CD4-positive, alpha-beta T cell treated with Interleukin-10 for 1 hour (primary cell): Measurements from ENCODE around the gene LITAFD.
A peak's percentile ranks its signal among the peaks of the same experiment; 100 is the strongest.
"Not testable (repeated sequence)": the region's sequence is repeated elsewhere in the genome, so short reads cannot be mapped to it uniquely, and the experiment has no call there.

Source experiments
- DNase-seq: peaks from one replicate; pipeline ENCODE4 v3.0.0-alpha.2; 2020

The LITAFD gene

GRCh38 chr16:8858994-8859912, 22.9 kb upstream of the LITAFD start:
- no peak for DNase-seq

GRCh38 chr16:8859913-8860881, 22.0 kb upstream of the LITAFD start:
- no peak for DNase-seq

GRCh38 chr16:8861563-8862308, 20.4 kb upstream of the LITAFD start:
- DNase-seq, result no peak

GRCh38 chr16:8862309-8863130, 19.6 kb upstream of the LITAFD start:
- DNase-seq, result no peak

- DNase-seq, result no peak
These were observed 18.3 kb upstream of the LITAFD start for GRCh38 chr16:8863594-8864424.

GRCh38 chr16:8864480-8865110, 17.6 kb upstream of the LITAFD start:
- no peak for DNase-seq

- no peak for DNase-seq
These were observed 16.8 kb upstream of the LITAFD start for GRCh38 chr16:8865145-8865882.

GRCh38 chr16:8866118-8866883, 15.8 kb upstream of the LITAFD start:
- DNase-seq, result no peak

GRCh38 chr16:8866884-8867215, 15.3 kb upstream of the LITAFD start:
- DNase-seq, result no peak

- no peak for DNase-seq
These were observed 14.8 kb upstream of the LITAFD start for GRCh38 chr16:8867216-8867931.

GRCh38 chr16:8867932-8868415, 14.2 kb upstream of the LITAFD start:
- DNase-seq, result peak; percentile 13

GRCh38 chr16:8868416-8869211, 13.5 kb upstream of the LITAFD start, which contains the start of gene CARHSP1:
TSS of gene CARHSP1 (minus strand) at chr16:8869006. CDS start at chr16:8859328, 9,678 bp downstream.
- DNase-seq, result peak; percentile 82

- no peak for DNase-seq
These were observed 12.8 kb upstream of the LITAFD start for GRCh38 chr16:8869212-8869987.

- DNase-seq, result not testable (repeated sequence)
These were observed 12.2 kb upstream of the LITAFD start for GRCh38 chr16:8869988-8870241.

- DNase-seq, result no peak
These were observed 10.1 kb upstream of the LITAFD start for GRCh38 chr16:8872071-8872470.
